ENCODE data around the gene ITPRID2. TPM values are rescaled to one million over a fixed set of nuclear protein-coding genes. Genes with fewer than 3 reads are reported as not detected.

The ITPRID2 gene
- total RNA-seq, 1 experiment from 2014 or later = 375 TPM

DNA sequence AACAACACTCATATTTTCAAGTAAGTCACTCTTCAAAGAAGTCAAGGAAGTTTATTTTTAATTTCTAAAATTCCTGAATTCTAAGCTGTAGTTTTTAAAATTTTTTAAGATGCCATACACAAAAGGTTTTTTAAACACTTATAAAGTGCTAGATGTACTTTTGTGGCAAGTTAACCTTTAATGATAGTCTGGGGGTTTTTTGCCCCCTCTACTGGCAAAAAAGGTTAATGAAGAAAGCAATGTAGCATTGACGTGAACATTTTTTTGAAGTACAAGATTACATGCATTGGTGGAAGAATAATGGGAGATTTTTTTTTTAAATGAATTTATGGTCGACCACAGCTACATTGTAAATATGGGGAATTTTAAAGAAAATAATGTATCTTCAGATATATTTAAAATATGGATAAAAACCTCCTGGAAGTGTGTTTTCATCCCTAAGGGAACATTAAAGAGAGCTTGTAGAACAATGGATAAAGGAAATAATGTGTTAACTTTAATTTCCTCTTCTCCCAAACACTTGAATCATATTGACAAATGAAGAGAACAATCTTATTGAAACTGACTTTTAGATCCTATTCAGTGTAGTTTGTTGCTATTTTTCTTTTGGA lies 12.6 kb downstream of the ITPRID2 start:
- TF ChIP-seq, protein P1, sequence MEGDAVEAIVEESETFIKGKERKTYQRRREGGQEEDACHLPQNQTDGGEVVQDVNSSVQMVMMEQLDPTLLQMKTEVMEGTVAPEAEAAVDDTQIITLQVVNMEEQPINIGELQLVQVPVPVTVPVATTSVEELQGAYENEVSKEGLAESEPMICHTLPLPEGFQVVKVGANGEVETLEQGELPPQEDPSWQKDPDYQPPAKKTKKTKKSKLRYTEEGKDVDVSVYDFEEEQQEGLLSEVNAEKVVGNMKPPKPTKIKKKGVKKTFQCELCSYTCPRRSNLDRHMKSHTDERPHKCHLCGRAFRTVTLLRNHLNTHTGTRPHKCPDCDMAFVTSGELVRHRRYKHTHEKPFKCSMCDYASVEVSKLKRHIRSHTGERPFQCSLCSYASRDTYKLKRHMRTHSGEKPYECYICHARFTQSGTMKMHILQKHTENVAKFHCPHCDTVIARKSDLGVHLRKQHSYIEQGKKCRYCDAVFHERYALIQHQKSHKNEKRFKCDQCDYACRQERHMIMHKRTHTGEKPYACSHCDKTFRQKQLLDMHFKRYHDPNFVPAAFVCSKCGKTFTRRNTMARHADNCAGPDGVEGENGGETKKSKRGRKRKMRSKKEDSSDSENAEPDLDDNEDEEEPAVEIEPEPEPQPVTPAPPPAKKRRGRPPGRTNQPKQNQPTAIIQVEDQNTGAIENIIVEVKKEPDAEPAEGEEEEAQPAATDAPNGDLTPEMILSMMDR (IDR thresholded peaks at IDR 0.05; ENCODE audit: unreplicated experiment) = peak; percentile 59
- CTCF ChIA-PET = interaction anchor here (0.7 to 2.2 kb wide), 10 partner anchors 12 to 1897 kb away, joined by 3 to 12 read pairs (median 5); partner anchors contain the start of genes CWC22 and ITPRID2
- Mint-ChIP-seq H3K27ac (ENCODE audit: unreplicated experiment) (peak overlapping the region; percentile 95), H3K36me3 (ENCODE audit: insufficient read depth, unreplicated experiment) (peaks cover 95% of the 10 kb centered on the region), H3K4me3 (ENCODE audit: low read depth, unreplicated experiment) (peak overlapping the region; percentile 68), H3K9me3 (ENCODE audit: low read depth, unreplicated experiment) (no peaks in the 10 kb centered on the region), H3K27me3 (ENCODE audit: unreplicated experiment) (no peaks in the 10 kb centered on the region), H3K4me1 (ENCODE audit: low read depth, unreplicated experiment) (peaks cover 74% of the 10 kb centered on the region)
- intact Hi-C loops (cut with micrococcal nuclease; ENCODE audit: unreplicated experiment) = loop anchor here (2.0 kb wide), 3 partner anchors 61 to 173 kb away; no protein-coding TSS in a partner anchor
- BruUV-seq (replicated peaks) = no TSS peak
- DNase-seq = no peak

DNA sequence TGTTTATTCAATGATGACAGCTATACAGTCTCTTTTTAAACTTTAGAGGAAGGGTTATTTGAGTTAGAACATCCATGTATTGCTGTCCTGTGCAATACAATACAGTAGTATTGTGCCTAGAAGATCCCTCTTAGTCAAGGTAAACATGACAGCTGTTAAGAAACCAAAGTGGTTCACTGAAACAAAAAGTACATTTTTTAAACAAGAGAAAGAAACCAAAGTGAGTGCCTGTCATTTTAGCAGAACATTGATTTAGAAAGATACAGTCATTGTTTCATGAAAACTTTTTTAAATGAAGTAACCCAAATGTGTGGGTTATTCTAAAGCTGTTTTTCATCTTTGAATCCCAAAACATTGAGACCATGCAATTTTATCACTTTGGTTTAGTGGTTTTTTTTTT lies 15.5 kb downstream of the ITPRID2 start:
- TF ChIP-seq, protein P1 (IDR thresholded peaks at IDR 0.05; ENCODE audit: unreplicated experiment) = no peak
- CTCF ChIA-PET = interaction anchor here (1.4 kb wide), 1 partner anchor 164 kb away, joined by 6 read pairs; no protein-coding TSS in a partner anchor
- H3K4me1 Mint-ChIP-seq (ENCODE audit: low read depth, unreplicated experiment) = peaks cover 60% of the 10 kb centered on the region
- no peaks in the 10 kb centered on the region for H3K9me3 Mint-ChIP-seq (ENCODE audit: low read depth, unreplicated experiment)
- H3K27ac Mint-ChIP-seq (ENCODE audit: unreplicated experiment) = peak overlapping the region; percentile 60
- H3K4me3 Mint-ChIP-seq (ENCODE audit: low read depth, unreplicated experiment) = no peak overlapping the region
- BruUV-seq (replicated peaks) = no TSS peak
- DNase-seq = no peak
- H3K27me3 Mint-ChIP-seq (ENCODE audit: unreplicated experiment) = no peaks in the 10 kb centered on the region
- intact Hi-C loops (cut with micrococcal nuclease; ENCODE audit: unreplicated experiment) = no loop called here
- peaks cover 95% of the 10 kb centered on the region for H3K36me3 Mint-ChIP-seq (ENCODE audit: insufficient read depth, unreplicated experiment)

DNA sequence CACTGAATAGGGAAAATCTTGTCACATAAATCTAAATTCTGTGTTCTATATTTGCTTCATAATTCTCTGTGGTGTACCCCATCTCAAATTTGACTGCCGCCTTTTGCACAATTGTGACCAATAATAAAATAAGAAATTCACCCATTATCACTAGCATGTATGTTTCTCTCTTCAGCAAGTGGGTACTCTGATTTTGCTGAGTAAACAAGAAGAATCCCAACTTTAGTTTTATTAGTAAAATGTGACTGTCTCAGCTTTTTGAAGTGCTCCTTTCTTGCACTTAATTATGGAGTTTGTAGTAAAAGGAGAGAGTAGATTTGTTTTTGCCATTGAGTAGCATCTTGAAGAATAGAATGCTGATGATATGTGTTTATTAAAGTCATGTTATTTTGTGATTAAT lies 16.1 kb downstream of the ITPRID2 start:
- Mint-ChIP-seq H3K4me3 (ENCODE audit: low read depth, unreplicated experiment) (peak overlapping the region; percentile 12), H3K4me1 (ENCODE audit: low read depth, unreplicated experiment) (peaks cover 54% of the 10 kb centered on the region), H3K9me3 (ENCODE audit: low read depth, unreplicated experiment) (no peaks in the 10 kb centered on the region), H3K27ac (ENCODE audit: unreplicated experiment) (peak overlapping the region; percentile 38), H3K27me3 (ENCODE audit: unreplicated experiment) (no peaks in the 10 kb centered on the region), H3K36me3 (ENCODE audit: insufficient read depth, unreplicated experiment) (peaks cover 91% of the 10 kb centered on the region)
- CTCF ChIA-PET = interaction anchor here (1.4 kb wide), 1 partner anchor 165 kb away, joined by 6 read pairs; no protein-coding TSS in a partner anchor
- BruUV-seq (replicated peaks) = no TSS peak
- intact Hi-C loops (cut with micrococcal nuclease; ENCODE audit: unreplicated experiment) = no loop called here
- TF ChIP-seq, protein P1 (IDR thresholded peaks at IDR 0.05; ENCODE audit: unreplicated experiment) = no peak
- DNase-seq = no peak

DNA sequence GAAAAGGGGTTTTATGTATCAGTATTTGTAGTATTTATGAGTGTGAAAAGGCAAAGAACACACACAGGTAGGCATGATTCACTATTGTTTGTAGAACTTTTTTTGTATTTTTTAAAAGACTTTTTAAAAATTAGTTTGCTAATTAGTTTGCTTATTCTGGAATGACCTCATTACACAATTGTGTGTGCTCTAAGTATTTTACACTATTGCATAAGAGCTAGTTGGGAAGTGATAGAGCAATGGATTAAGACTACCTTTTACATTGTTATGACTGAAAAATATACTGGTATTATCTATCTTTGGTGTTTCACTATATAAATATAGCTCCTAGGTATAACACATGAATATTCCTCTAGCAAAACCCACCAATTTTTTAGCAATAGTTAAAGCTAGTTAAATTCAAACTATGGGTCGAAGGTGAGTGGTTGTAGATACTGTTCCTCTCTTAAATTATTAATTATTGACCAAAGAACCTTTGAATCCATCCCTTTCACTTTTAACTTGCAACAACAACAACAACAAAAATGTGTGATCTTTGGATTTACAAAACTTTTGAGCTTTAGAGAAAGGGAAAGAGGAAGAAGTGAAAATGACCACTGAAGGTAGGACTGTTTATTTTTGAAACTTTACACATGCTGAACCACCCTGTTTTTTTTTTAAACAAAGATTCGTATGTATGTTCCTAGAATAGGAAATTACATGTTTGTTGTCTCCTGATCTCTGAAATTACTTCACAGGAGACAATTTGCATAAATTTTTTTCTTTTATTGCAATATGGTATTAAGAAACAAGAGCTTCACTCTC lies 18.7 kb downstream of the ITPRID2 start:
- Mint-ChIP-seq H3K9me3 (ENCODE audit: low read depth, unreplicated experiment) (no peaks in the 10 kb centered on the region), H3K36me3 (ENCODE audit: insufficient read depth, unreplicated experiment) (peaks cover 90% of the 10 kb centered on the region), H3K27me3 (ENCODE audit: unreplicated experiment) (no peaks in the 10 kb centered on the region), H3K4me1 (ENCODE audit: low read depth, unreplicated experiment) (peaks cover 43% of the 10 kb centered on the region), H3K4me3 (ENCODE audit: low read depth, unreplicated experiment) (peak overlapping the region; percentile 27), H3K27ac (ENCODE audit: unreplicated experiment) (peak overlapping the region; percentile 73)
- TF ChIP-seq, protein P1 (IDR thresholded peaks at IDR 0.05; ENCODE audit: unreplicated experiment) = no peak
- DNase-seq = no peak
- CTCF ChIA-PET = interaction anchor here (0.6 to 1.5 kb wide), 3 partner anchors 14 to 168 kb away, joined by 3 to 4 read pairs (median 3); no protein-coding TSS in a partner anchor
- intact Hi-C loops (cut with micrococcal nuclease; ENCODE audit: unreplicated experiment) = no loop called here
- BruUV-seq (replicated peaks) = no TSS peak

All from Calu3 (cell line).